HepG2 (cell line): Measurements from ENCODE around the gene NLE1. TPM values are rescaled to one million over a fixed set of nuclear protein-coding genes. Genes with fewer than 3 reads are reported as not detected.

Experiments
- ATF1 ChIP-seq: IDR thresholded peaks from 2 replicates; pipeline ENCODE4 v1.6.1; 2016; ENCODE audit warnings: mild to moderate bottlenecking, control low read depth
- ATF4 ChIP-seq, 2 experiments: fragments of 450-650 bp in 1 of 2; sonication (generic) in 1 of 2; formaldehyde crosslinking; IDR thresholded peaks; 2 replicates each; pipeline versions ENCODE4 v1.5.0 to v1.8.0; 2020 to 2022; ENCODE audit warnings: mild to moderate bottlenecking in 1 of 2, missing genetic modification reagents in 1 of 2
- ERF ChIP-seq: IDR thresholded peaks from 2 replicates; pipeline ENCODE4 v1.6.1; 2018; ENCODE audit warnings: missing biosample characterization, missing genetic modification reagents
- FOXA1 ChIP-seq, 2 experiments: fragments of 450-650 bp in 1 of 2; sonication (generic) in 1 of 2; formaldehyde crosslinking in 1 of 2; IDR thresholded peaks; 2 replicates each; pipeline versions ENCODE4 v1.4.0 to v1.6.1; 2016 to 2020; ENCODE audit warnings: missing genetic modification reagents in 1 of 2
- FUBP1 ChIP-seq: sonication (generic); formaldehyde crosslinking; IDR thresholded peaks from 2 replicates; pipeline ENCODE4 v1.5.1; 2020; ENCODE audit warnings: missing genetic modification reagents, mild to moderate bottlenecking, borderline replicate concordance
- JDP2 ChIP-seq: sonication (generic); formaldehyde crosslinking; IDR thresholded peaks from 2 replicates; pipeline ENCODE4 v1.8.1; 2022; ENCODE audit warnings: missing genetic modification reagents, borderline replicate concordance
- MBD4 ChIP-seq: IDR thresholded peaks from 2 replicates; pipeline ENCODE4 v1.6.1; 2012; ENCODE audit warnings: low read length, inconsistent platforms, borderline replicate concordance
- REXO4 ChIP-seq: sonication (generic); formaldehyde crosslinking; IDR thresholded peaks from 2 replicates; pipeline ENCODE4 v1.8.0; 2022; ENCODE audit warnings: missing genetic modification reagents, mild to moderate bottlenecking, borderline replicate concordance
- SOX5 ChIP-seq: IDR thresholded peaks from 2 replicates; pipeline ENCODE4 v1.6.1; 2016; ENCODE audit warnings: borderline replicate concordance
- TEAD2 ChIP-seq: sonication (generic); formaldehyde crosslinking; IDR thresholded peaks from 2 replicates; pipeline ENCODE4 v1.9.0; 2021; ENCODE audit warnings: missing genetic modification reagents
- ZNF235 ChIP-seq: sonication (generic); formaldehyde crosslinking; IDR thresholded peaks from 2 replicates; pipeline ENCODE4 v1.8.1; 2023; ENCODE audit warnings: mild to moderate bottlenecking, missing genetic modification reagents, borderline replicate concordance
- ZNF609 ChIP-seq: sonication (generic); formaldehyde crosslinking; IDR thresholded peaks from 2 replicates; pipeline ENCODE4 v1.4.0; 2020; ENCODE audit warnings: mild to moderate bottlenecking, missing genetic modification reagents, borderline replicate concordance
- polyA plus RNA-seq, 8 experiments: library from polyadenylated mRNA; depleted of rRNA in 3 of 8; stranded (reverse) in 7 of 8; unstranded in 1 of 8; fragments of >200 nt; fragmentation: Illumina TruSeq in 4 of 8; extraction: Trizol in 4 of 8; gene quantifications; 2 replicates each; pipeline versions ENCODE4 v1.2.1 to v1.2.3, GENCODE V29; 2011 to 2016; ENCODE audit warnings: low read depth in 4 of 8, missing spikeins in 1 of 8, mixed read lengths in 1 of 8; ENCODE audit not compliant: insufficient read depth in 1 of 8
- total RNA-seq, 5 experiments: library from RNA; depleted of rRNA; stranded (reverse); fragments of >200 nt; fragmentation: Illumina TruSeq; extraction: Trizol; gene quantifications; 2 replicates each; pipeline ENCODE4 v1.2.3, GENCODE V29; 2016; ENCODE audit warnings: low read depth in 1 of 5

Gene NLE1
- total and polyA plus RNA-seq, 2 of the 13 experiments (the other 11 are each of a cell fraction or from before 2014, with no cell fraction given) = 20.3 to 34.5 TPM

GRCh38 chr17:35079547-35080423, 62.3 kb downstream of the NLE1 start (continued):
- peak; percentile 53; the same call in 1 of the 2 replicates for TF ChIP-seq ZNF609 (CRISPR knock-in tag)
- TF ChIP-seq TEAD2 (CRISPR knock-in tag) = no peak
- TF ChIP-seq REXO4 (CRISPR knock-in tag) = no peak
- no peak for TF ChIP-seq FUBP1
- TF ChIP-seq MBD4 = no peak
- peak; percentile 82 for TF ChIP-seq SOX5
- TF ChIP-seq FOXA1 (IDR thresholded peaks at IDR 0.05) = peak; percentile 14; the same call in 1 of the 2 replicates
- TF ChIP-seq FOXA1 (CRISPR knock-in tag; IDR thresholded peaks at IDR 0.05) = peak; percentile 80
- peak; percentile 50; the same call in 1 of the 2 replicates for TF ChIP-seq ATF1
- no peak for TF ChIP-seq JDP2 (CRISPR knock-in tag)
- TF ChIP-seq ERF (CRISPR knock-in tag) = 0 out of 2 replicates have a peak, but pooled peaks have one; percentile 30
- no peak for TF ChIP-seq ATF4 (CRISPR knock-in tag; IDR thresholded peaks at IDR 0.05)
- TF ChIP-seq ZNF235 (CRISPR knock-in tag) = no peak
